Measurements from ENCODE around the gene EXPH5.

Gene EXPH5

DNA sequence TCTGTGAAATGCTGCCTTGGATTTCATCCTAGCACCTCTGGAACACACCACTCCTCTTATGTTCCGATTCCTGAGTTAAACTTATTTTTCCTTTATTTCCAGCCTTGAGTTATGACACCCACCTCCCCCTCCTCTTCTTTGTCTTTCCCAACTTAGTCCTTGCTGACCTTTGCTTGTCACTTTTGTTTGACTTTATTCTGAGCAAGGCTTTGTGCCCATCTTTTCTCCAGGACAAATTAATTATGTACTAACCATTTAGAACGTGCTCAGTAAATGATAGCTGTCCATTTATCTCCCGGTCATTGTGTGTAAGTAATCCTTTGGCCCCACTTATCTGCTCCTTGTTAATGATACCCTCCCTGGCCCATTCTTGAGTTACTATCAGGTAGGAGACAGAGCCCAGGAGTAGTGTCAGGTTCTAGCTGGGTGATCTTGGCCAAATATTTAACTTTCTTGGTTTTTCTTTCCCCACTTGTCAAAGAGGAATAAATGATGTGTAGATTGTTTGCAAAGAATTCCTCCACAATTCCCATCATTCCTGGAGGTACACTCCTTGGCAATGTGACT is 44.2 kb downstream of the EXPH5 start:
- no peak overlapping the region for H3K9ac ChIP-seq (ENCODE audit: low read depth in 1 of 2, low read length in 2 of 2)
- no peaks in the 10 kb centered on the region for H3K9me3 ChIP-seq (ENCODE audit: control insufficient read depth in 2 of 2, low read length in 2 of 2)
- no peaks in the 10 kb centered on the region for H3K27me3 ChIP-seq (ENCODE audit: control insufficient read depth in 2 of 2, insufficient read depth in 2 of 2, low read length in 2 of 2)
- H3K4me3 ChIP-seq (ENCODE audit: low read length in 2 of 2): no peak overlapping the region
- peaks cover 0 to 11% of the 10 kb centered on the region in 2 donors for H3K4me1 ChIP-seq (ENCODE audit: control insufficient read depth in 2 of 2, insufficient read depth in 2 of 2, low read length in 2 of 2)
- H3K27ac ChIP-seq (ENCODE audit: low read depth in 2 of 2, low read length in 2 of 2): no peak overlapping the region
- no peaks in the 10 kb centered on the region for H3K36me3 ChIP-seq (ENCODE audit: control insufficient read depth in 2 of 2, insufficient read depth in 2 of 2, low read length in 2 of 2)

DNA sequence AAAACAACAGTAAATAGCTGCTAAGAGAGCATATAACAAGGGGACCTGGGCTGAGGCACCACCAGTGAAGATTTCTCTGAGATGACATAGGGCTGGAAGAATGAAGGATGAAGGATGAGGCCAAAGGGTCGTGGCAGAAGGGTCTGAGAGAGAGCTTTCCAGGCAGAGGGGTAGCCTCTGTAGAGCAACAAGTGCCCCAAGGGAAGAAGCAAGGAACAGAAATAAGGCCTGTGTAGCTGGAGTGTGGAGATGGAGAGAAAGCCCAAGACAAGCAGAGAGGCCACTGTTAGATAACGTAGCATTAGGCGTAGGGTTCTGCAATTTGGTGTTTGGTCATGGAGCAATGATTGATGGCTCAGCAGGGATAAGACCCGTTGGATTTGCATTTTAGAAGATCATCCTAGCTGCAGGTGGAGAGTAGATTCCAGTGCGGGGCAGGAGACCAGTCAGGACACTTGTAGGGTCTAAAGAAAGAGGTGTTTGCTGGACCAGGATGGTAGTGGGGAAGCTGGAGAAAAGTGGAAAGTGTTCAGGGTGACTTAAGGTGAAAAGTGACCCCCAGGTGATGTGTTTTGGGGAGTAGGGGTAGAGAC is 47.6 kb downstream of the EXPH5 start:
- no peaks in the 10 kb centered on the region for H3K27me3 ChIP-seq (ENCODE audit: control insufficient read depth in 2 of 2, insufficient read depth in 2 of 2, low read length in 2 of 2)
- H3K4me3 ChIP-seq (ENCODE audit: low read length in 2 of 2): no peak overlapping the region
- no peaks in the 10 kb centered on the region for H3K9me3 ChIP-seq (ENCODE audit: control insufficient read depth in 2 of 2, low read length in 2 of 2)
- H3K4me1 ChIP-seq (ENCODE audit: control insufficient read depth in 2 of 2, insufficient read depth in 2 of 2, low read length in 2 of 2): no peaks in the 10 kb centered on the region
- H3K9ac ChIP-seq (ENCODE audit: low read depth in 1 of 2, low read length in 2 of 2): no peak overlapping the region
- H3K36me3 ChIP-seq (ENCODE audit: control insufficient read depth in 2 of 2, insufficient read depth in 2 of 2, low read length in 2 of 2): no peaks in the 10 kb centered on the region
- no peak overlapping the region for H3K27ac ChIP-seq (ENCODE audit: low read depth in 2 of 2, low read length in 2 of 2)

DNA sequence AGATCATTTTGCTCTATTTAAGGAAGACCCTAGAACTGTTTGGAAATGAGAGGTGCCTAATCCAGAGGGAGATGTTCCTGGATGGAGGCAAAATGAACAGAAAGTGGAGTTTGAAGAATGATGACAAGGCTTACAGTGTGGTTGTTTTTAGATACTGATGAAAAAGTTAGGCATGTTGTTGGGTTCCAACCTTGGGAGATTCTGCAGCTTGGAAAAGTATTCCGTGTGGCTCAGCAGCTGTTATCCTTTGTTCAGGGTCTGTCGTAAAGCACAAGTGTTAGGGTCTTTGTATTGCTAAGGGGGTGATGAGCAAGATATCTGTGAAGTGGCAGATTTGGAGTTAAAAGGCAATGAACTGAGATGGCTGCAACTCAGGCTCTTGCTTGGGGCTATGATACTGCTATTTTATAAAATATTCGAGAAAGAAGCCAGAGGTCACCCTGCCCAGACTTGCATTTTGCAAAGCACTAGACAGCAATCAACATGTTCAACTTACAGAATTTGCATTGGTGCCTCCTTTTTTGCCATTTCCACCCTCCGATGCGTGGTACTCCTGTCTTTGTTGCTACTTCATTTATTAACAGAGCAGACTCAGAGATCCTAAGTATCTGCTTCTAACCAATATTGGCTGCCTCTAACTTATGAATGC is 50.1 kb downstream of the EXPH5 start:
- Histone ChIP-seq H3K36me3 (ENCODE audit: control insufficient read depth in 2 of 2, insufficient read depth in 2 of 2, low read length in 2 of 2) (no peaks in the 10 kb centered on the region), H3K4me3 (ENCODE audit: low read length in 2 of 2) (no peak overlapping the region), H3K9me3 (ENCODE audit: control insufficient read depth in 2 of 2, low read length in 2 of 2) (no peaks in the 10 kb centered on the region), H3K4me1 (ENCODE audit: control insufficient read depth in 2 of 2, insufficient read depth in 2 of 2, low read length in 2 of 2) (peaks cover 0 to 4% of the 10 kb centered on the region in 2 donors), H3K27ac (ENCODE audit: low read depth in 2 of 2, low read length in 2 of 2) (no peak overlapping the region), H3K27me3 (ENCODE audit: control insufficient read depth in 2 of 2, insufficient read depth in 2 of 2, low read length in 2 of 2) (no peaks in the 10 kb centered on the region), H3K9ac (ENCODE audit: low read depth in 1 of 2, low read length in 2 of 2) (no peak overlapping the region)

DNA sequence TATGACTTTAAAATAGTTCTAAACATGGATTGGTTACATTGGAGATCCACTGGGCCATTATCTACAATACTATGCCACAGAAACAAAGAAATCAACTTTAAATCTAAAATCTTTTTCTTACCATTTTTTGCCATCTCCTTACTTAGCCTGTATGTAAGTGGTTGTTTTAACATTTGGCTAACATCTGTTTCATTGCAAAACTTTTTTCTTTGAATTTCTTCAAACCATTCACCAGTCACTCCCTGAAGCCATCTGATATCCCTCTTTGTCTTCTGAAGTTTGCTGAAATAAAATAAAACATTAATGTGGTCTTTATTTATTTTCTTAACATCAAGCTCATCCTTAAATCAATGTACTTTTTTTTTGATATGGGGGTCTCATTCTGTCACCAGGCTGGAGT is 52.0 kb downstream of the EXPH5 start:
- Histone ChIP-seq H3K36me3 (ENCODE audit: control insufficient read depth in 2 of 2, insufficient read depth in 2 of 2, low read length in 2 of 2) (peaks cover 4% of the 10 kb centered on the region in 2 donors), H3K27me3 (ENCODE audit: control insufficient read depth in 2 of 2, insufficient read depth in 2 of 2, low read length in 2 of 2) (no peaks in the 10 kb centered on the region), H3K9me3 (ENCODE audit: control insufficient read depth in 2 of 2, low read length in 2 of 2) (no peaks in the 10 kb centered on the region), H3K4me3 (ENCODE audit: low read length in 2 of 2) (no peak overlapping the region), H3K9ac (ENCODE audit: low read depth in 1 of 2, low read length in 2 of 2) (no peak overlapping the region), H3K4me1 (ENCODE audit: control insufficient read depth in 2 of 2, insufficient read depth in 2 of 2, low read length in 2 of 2) (peaks cover 0 to 6% of the 10 kb centered on the region in 2 donors), H3K27ac (ENCODE audit: low read depth in 2 of 2, low read length in 2 of 2) (no peak overlapping the region)

DNA sequence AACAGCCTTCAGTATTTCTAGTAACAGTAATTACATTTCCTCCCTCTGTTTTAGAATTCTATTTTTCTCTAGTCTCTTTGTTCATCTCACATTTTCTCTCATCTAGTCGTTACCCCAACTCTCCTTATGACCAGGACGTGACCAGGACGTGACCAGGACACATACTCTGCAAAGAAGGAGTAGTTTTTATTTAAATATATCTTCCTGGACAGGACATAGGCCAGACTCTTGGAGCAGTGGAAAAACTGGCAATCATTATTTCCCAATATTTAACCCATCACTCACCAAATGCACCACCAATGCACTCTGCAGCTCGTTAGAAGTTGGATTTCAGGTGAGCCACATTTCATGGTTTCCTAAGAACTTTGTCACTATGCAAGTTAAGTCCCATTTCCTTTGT is 55.1 kb downstream of the EXPH5 start:
- peaks cover 9 to 17% of the 10 kb centered on the region in 2 donors for H3K36me3 ChIP-seq (ENCODE audit: control insufficient read depth in 2 of 2, insufficient read depth in 2 of 2, low read length in 2 of 2)
- no peak overlapping the region for H3K4me3 ChIP-seq (ENCODE audit: low read length in 2 of 2)
- peaks cover 0 to 6% of the 10 kb centered on the region in 2 donors for H3K4me1 ChIP-seq (ENCODE audit: control insufficient read depth in 2 of 2, insufficient read depth in 2 of 2, low read length in 2 of 2)
- peak overlapping the region; percentile 52 to 59 for H3K27ac ChIP-seq (ENCODE audit: low read depth in 2 of 2, low read length in 2 of 2)
- H3K27me3 ChIP-seq (ENCODE audit: control insufficient read depth in 2 of 2, insufficient read depth in 2 of 2, low read length in 2 of 2): no peaks in the 10 kb centered on the region
- no peak overlapping the region for H3K9ac ChIP-seq (ENCODE audit: low read depth in 1 of 2, low read length in 2 of 2)
- no peaks in the 10 kb centered on the region for H3K9me3 ChIP-seq (ENCODE audit: control insufficient read depth in 2 of 2, low read length in 2 of 2)

DNA sequence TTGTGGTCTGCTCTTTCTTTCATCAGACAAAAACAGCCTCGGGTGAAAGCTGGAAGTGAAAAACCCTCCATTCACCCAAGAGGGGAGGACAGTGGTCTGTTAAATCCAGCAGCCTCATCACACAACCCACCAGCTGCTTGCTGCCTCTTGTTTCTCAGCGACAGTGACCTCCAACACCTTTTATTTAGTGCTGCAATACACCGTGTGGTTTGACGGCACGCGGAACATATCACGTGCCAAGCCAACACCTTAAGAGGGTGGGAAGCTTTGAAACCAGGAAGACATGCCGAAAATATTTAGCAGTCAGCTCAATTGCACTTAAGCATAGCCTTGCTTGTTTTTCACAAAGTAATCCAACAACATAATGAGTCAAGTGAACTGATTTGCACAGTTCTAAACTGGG is 55.5 kb downstream of the EXPH5 start:
- H3K27ac ChIP-seq (ENCODE audit: low read depth in 2 of 2, low read length in 2 of 2): peak overlapping the region; percentile 52 to 59

DNA sequence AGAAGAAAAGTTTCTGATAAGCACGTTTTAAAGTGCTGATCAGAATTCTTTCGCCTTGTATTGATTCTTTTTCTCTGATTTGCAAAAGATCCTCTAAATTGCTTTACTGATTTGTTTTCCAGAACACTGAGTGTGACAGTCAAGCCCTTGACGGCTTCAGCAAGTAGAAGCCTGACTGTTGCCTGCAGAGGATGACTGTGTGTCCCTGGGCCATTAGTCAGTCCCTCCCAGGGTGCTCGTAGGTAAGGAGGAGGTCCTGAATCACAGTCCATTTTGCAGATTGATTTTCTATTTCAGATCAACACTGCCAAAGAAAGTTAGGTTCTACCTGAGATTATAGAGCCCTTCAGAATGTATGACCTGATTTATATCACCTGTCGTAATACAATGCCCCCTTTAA is 56.8 kb downstream of the EXPH5 start:
- no peak overlapping the region for H3K27ac ChIP-seq (ENCODE audit: low read depth in 2 of 2, low read length in 2 of 2)
- no peak overlapping the region for H3K9ac ChIP-seq (ENCODE audit: low read depth in 1 of 2, low read length in 2 of 2)
- no peak overlapping the region for H3K4me3 ChIP-seq (ENCODE audit: low read length in 2 of 2)
- H3K36me3 ChIP-seq (ENCODE audit: control insufficient read depth in 2 of 2, insufficient read depth in 2 of 2, low read length in 2 of 2): peaks cover 13 to 20% of the 10 kb centered on the region in 2 donors
- H3K9me3 ChIP-seq (ENCODE audit: control insufficient read depth in 2 of 2, low read length in 2 of 2): no peaks in the 10 kb centered on the region
- H3K4me1 ChIP-seq (ENCODE audit: control insufficient read depth in 2 of 2, insufficient read depth in 2 of 2, low read length in 2 of 2): peaks cover 0 to 6% of the 10 kb centered on the region in 2 donors
- H3K27me3 ChIP-seq (ENCODE audit: control insufficient read depth in 2 of 2, insufficient read depth in 2 of 2, low read length in 2 of 2): no peaks in the 10 kb centered on the region

More for the DNA sequence above, 55.5 kb downstream of the EXPH5 start:
- Histone ChIP-seq H3K27me3 (ENCODE audit: control insufficient read depth in 2 of 2, insufficient read depth in 2 of 2, low read length in 2 of 2) (no peaks in the 10 kb centered on the region), H3K4me3 (ENCODE audit: low read length in 2 of 2) (peak overlapping the region in 1 of 2 donors; percentile 44), H3K36me3 (ENCODE audit: control insufficient read depth in 2 of 2, insufficient read depth in 2 of 2, low read length in 2 of 2) (peaks cover 9 to 17% of the 10 kb centered on the region in 2 donors), H3K4me1 (ENCODE audit: control insufficient read depth in 2 of 2, insufficient read depth in 2 of 2, low read length in 2 of 2) (peaks cover 0 to 6% of the 10 kb centered on the region in 2 donors), H3K9ac (ENCODE audit: low read depth in 1 of 2, low read length in 2 of 2) (no peak overlapping the region), H3K9me3 (ENCODE audit: control insufficient read depth in 2 of 2, low read length in 2 of 2) (no peaks in the 10 kb centered on the region)

DNA sequence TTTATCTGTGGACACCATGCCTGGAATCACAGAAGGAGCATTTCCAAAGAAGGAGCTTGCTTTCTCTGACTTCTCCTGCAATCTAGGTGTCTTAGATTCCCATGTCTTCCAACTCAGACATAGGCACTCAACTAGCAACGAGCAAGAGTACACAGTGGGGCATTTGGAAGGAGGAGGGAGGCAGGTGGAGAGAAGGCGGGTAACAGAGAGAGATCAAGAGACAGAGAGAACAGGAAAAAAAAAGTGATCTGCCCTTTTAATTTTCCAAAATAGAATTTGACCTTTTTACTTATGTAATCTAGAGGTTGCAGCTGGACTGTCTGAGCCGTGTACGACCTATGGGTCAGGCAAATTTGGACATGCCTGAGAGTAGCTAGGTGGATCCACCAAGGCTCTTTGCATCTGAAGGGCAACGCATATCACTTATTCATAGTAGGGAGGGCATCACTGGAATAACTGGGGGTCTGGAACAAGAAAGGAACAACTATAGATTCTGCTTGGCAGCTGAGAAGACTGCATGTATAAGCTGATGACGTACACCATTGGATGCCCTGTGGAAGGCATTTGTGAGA is 58.1 kb downstream of the EXPH5 start:
- Histone ChIP-seq H3K9ac (ENCODE audit: low read depth in 1 of 2, low read length in 2 of 2) (no peak overlapping the region), H3K27me3 (ENCODE audit: control insufficient read depth in 2 of 2, insufficient read depth in 2 of 2, low read length in 2 of 2) (no peaks in the 10 kb centered on the region), H3K36me3 (ENCODE audit: control insufficient read depth in 2 of 2, insufficient read depth in 2 of 2, low read length in 2 of 2) (peaks cover 18 to 23% of the 10 kb centered on the region in 2 donors), H3K4me1 (ENCODE audit: control insufficient read depth in 2 of 2, insufficient read depth in 2 of 2, low read length in 2 of 2) (peaks cover 0 to 6% of the 10 kb centered on the region in 2 donors), H3K4me3 (ENCODE audit: low read length in 2 of 2) (no peak overlapping the region), H3K9me3 (ENCODE audit: control insufficient read depth in 2 of 2, low read length in 2 of 2) (no peaks in the 10 kb centered on the region), H3K27ac (ENCODE audit: low read depth in 2 of 2, low read length in 2 of 2) (no peak overlapping the region)

DNA sequence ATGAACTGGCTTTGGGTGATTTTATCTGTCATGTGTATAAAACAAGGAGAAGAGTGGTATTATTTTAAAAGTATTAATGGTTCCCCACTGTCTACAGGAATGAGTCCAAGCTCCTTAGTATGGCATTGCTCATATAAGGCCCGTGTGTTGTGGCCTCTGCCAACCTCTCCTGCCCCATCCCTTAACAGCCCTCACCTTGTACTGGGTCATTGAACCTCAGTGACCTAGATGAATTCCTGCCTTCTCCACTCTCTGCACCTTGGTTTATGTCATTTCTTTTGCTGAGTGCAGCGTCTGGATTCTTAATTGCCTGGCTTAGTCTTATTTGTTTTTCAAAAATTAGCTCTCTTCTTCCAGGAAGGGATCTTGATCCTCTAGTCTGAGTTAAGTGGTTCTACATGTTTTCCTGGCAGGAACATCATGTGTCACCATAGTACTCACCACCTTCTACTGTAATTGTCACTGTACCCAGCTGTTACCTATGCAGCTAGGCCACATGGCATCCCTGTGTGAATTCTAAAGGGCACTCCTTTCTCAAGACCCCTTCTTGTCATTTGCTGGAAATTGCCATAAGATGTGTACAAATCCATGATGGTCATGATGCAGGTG is 59.2 kb downstream of the EXPH5 start:
- H3K9me3 ChIP-seq (ENCODE audit: control insufficient read depth in 2 of 2, low read length in 2 of 2): no peaks in the 10 kb centered on the region
- H3K4me3 ChIP-seq (ENCODE audit: low read length in 2 of 2): no peak overlapping the region
- no peak overlapping the region for H3K9ac ChIP-seq (ENCODE audit: low read depth in 1 of 2, low read length in 2 of 2)
- H3K27ac ChIP-seq (ENCODE audit: low read depth in 2 of 2, low read length in 2 of 2): no peak overlapping the region
- H3K4me1 ChIP-seq (ENCODE audit: control insufficient read depth in 2 of 2, insufficient read depth in 2 of 2, low read length in 2 of 2): peaks cover 0 to 6% of the 10 kb centered on the region in 2 donors
- no peaks in the 10 kb centered on the region for H3K27me3 ChIP-seq (ENCODE audit: control insufficient read depth in 2 of 2, insufficient read depth in 2 of 2, low read length in 2 of 2)
- H3K36me3 ChIP-seq (ENCODE audit: control insufficient read depth in 2 of 2, insufficient read depth in 2 of 2, low read length in 2 of 2): peaks cover 18 to 27% of the 10 kb centered on the region in 2 donors

DNA sequence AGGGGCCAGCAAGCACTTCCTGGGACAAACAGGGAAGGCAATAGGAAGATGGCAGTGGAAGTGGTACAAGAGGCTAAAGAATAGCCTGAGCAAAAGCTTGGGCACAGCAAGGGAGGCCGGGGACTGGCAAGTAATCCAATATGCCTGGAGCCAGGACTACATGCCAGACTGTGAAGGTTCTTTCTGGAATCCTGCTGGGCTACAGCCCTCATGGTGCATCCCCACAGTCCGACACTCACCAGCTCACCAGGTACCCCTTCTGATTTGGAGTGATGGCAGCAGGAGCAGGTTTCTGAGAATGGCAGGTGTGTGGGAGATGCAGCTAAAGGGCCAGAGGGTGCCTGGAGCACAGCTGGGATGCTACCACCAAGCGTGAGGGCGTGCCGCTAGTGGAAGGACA is 63.1 kb downstream of the EXPH5 start:
- Histone ChIP-seq H3K4me3 (ENCODE audit: low read length in 2 of 2) (no peak overlapping the region), H3K27ac (ENCODE audit: low read depth in 2 of 2, low read length in 2 of 2) (no peak overlapping the region), H3K27me3 (ENCODE audit: control insufficient read depth in 2 of 2, insufficient read depth in 2 of 2, low read length in 2 of 2) (no peaks in the 10 kb centered on the region), H3K36me3 (ENCODE audit: control insufficient read depth in 2 of 2, insufficient read depth in 2 of 2, low read length in 2 of 2) (peaks cover 24% of the 10 kb centered on the region in 2 donors), H3K9me3 (ENCODE audit: control insufficient read depth in 2 of 2, low read length in 2 of 2) (no peaks in the 10 kb centered on the region), H3K9ac (ENCODE audit: low read depth in 1 of 2, low read length in 2 of 2) (no peak overlapping the region), H3K4me1 (ENCODE audit: control insufficient read depth in 2 of 2, insufficient read depth in 2 of 2, low read length in 2 of 2) (no peaks in the 10 kb centered on the region)

Measured in mucosa of rectum (tissue), 2 donors.